Esophagus squamous epithelium (tissue), 4 donors: Measurements from ENCODE around the gene PRKAB2.

Experiments used
- POLR2A ChIP-seq, 4 donors: fragments of 450-650 bp; IDR thresholded peaks; one replicate each; pipeline ENCODE4 v1.6.1; 2017; ENCODE audit warnings: antibody characterized with exemption in 4 of 4, mild to moderate bottlenecking in 4 of 4, moderate library complexity in 3 of 4
- TF ChIP-seq, protein P1 (sequence below), 6 experiments: fragments of 450-650 bp in 4 of 6; fragments of 200-600 bp in 2 of 6; sonication (generic) in 2 of 6; IDR thresholded peaks; one replicate each; pipeline ENCODE4 v1.5.1; 2016 to 2019; ENCODE audit warnings: antibody characterized with exemption in 6 of 6, mild to moderate bottlenecking in 4 of 6, moderate library complexity in 4 of 6

DNA sequence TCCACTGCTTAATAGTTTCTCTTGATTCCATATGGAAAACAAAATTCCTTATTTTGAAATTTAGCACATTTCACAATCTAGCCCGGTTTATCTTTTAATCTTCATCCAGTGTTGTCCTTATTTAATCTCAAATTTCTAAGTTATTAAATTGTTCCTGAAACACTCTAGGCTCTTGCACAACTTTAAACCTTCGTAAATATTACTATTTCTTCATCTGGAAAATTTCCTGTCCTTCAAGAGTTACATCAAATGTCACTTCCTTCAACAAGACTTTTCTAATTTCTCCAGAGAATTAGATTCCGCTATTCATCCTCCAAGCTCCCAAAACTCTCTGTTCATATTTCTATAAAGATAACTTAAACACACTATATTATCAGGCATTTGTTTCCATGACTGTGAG lies 46.3 kb upstream of the PRKAB2 start:
- TF ChIP-seq, protein P1, sequence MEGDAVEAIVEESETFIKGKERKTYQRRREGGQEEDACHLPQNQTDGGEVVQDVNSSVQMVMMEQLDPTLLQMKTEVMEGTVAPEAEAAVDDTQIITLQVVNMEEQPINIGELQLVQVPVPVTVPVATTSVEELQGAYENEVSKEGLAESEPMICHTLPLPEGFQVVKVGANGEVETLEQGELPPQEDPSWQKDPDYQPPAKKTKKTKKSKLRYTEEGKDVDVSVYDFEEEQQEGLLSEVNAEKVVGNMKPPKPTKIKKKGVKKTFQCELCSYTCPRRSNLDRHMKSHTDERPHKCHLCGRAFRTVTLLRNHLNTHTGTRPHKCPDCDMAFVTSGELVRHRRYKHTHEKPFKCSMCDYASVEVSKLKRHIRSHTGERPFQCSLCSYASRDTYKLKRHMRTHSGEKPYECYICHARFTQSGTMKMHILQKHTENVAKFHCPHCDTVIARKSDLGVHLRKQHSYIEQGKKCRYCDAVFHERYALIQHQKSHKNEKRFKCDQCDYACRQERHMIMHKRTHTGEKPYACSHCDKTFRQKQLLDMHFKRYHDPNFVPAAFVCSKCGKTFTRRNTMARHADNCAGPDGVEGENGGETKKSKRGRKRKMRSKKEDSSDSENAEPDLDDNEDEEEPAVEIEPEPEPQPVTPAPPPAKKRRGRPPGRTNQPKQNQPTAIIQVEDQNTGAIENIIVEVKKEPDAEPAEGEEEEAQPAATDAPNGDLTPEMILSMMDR (IDR thresholded peaks at IDR 0.05) = no peak
- no peak for TF ChIP-seq POLR2A (IDR thresholded peaks at IDR 0.05)
